ENCODE results near the gene IRF3.
A peak's percentile ranks its signal among the peaks of the same experiment; 100 is the strongest.

The IRF3 gene

DNA sequence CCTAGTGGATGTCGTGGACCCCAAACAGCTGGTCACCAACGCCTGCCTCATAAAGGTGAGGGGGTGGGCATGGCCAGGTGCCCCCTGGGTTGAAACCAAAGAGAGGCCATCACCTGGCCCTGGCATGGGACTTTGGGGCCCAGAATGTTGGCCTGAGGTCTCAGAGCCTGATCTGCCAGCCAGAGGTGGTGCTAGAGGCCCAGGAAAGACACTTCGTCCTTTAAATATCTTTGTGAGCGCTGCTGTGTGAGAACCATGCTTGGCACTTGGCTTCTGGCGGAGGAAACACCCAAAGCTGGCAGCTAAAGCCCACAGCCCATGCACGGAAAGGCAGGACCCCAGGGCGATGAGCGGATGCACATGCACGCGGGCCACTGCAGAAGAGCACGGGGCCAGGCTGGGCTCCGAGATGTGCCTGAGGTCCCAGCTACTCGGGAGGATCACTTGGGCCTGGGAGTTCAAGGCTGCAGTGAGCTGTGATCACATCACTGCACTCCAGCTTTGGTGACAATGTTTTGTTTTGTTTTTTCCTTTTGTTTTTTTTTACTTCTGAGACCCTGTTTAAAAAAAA, 19.4 kb upstream of the IRF3 start:
- Histone ChIP-seq H3K9me2 (replicated peaks; ENCODE audit: control insufficient read depth, low read length) (no peaks in the 10 kb centered on the region), H3K9me3 (ENCODE audit: control insufficient read depth, insufficient read depth, low read length) (no peaks in the 10 kb centered on the region), H3K4me1 (ENCODE audit: control insufficient read depth, low read length) (peaks cover 12% of the 10 kb centered on the region), H3K79me2 (ENCODE audit: control insufficient read depth, low read length) (peaks cover 33% of the 10 kb centered on the region), H3K27ac (ENCODE audit: low read depth, low read length) (no peak overlapping the region), H3K4me3 (ENCODE audit: low read length) (no peak overlapping the region), H3F3A (ENCODE audit: control insufficient read depth, insufficient read depth) (peaks cover 5% of the 10 kb centered on the region; the same call in 1 of the 2 replicates), H4K20me1 (ENCODE audit: control insufficient read depth, insufficient read depth, low read depth, low read length) (peaks cover 15% of the 10 kb centered on the region; the same call in 1 of the 2 replicates), H3K36me3 (ENCODE audit: control insufficient read depth, low read length) (peaks cover 92% of the 10 kb centered on the region), H3K4me2 (ENCODE audit: low read length) (no peak overlapping the region), H3K27me3 (ENCODE audit: control insufficient read depth, low read length) (no peaks in the 10 kb centered on the region)
- TF ChIP-seq, protein P1, sequence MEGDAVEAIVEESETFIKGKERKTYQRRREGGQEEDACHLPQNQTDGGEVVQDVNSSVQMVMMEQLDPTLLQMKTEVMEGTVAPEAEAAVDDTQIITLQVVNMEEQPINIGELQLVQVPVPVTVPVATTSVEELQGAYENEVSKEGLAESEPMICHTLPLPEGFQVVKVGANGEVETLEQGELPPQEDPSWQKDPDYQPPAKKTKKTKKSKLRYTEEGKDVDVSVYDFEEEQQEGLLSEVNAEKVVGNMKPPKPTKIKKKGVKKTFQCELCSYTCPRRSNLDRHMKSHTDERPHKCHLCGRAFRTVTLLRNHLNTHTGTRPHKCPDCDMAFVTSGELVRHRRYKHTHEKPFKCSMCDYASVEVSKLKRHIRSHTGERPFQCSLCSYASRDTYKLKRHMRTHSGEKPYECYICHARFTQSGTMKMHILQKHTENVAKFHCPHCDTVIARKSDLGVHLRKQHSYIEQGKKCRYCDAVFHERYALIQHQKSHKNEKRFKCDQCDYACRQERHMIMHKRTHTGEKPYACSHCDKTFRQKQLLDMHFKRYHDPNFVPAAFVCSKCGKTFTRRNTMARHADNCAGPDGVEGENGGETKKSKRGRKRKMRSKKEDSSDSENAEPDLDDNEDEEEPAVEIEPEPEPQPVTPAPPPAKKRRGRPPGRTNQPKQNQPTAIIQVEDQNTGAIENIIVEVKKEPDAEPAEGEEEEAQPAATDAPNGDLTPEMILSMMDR (IDR thresholded peaks at IDR 0.05; ENCODE audit: low read depth, low read length, poor library complexity, severe bottlenecking) = no peak
- TF ChIP-seq EZH2phosphoT487 (IDR thresholded peaks at IDR 0.05; ENCODE audit: borderline replicate concordance, low read length) = no peak

DNA sequence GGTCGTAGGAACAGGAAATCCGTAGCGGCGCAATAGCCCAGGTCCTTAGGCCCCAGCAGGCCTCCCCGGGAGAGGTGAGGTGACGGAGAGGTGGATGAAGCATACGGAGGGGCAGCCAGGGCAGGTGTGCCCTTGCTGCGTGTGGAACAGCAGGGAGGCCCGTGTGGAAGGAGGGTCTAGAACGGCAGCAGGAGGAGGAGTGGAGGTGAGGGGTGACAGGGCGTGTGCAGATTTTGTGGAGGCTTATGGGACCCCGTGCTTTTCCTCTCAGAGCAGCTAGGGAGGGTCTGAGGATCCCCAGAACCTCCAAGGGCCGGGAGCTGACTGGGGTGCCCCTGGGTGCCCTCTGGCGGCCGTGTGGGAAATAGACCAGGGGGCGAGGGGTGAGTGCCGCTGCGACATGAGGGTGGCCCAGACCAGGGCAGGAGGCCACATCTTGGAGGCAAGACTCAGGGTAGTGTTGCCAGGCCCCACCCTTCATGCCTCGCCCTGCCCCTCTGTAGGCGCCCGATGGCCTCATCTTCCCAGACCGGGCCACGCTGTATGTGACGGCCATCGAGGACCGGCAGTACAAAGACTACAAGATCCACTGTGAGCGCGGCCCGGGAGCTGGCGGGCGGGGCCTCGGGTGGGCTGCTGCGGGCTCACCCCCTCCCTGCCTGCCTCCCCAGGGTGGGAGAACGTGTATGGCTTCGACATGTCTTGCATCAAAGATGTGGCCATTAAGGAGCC, 18.8 kb upstream of the IRF3 start:
- H3K4me3 ChIP-seq (ENCODE audit: low read length) = no peak overlapping the region
- no peaks in the 10 kb centered on the region for H3K9me3 ChIP-seq (ENCODE audit: control insufficient read depth, insufficient read depth, low read length)
- no peaks in the 10 kb centered on the region for H3K27me3 ChIP-seq (ENCODE audit: control insufficient read depth, low read length)
- H3F3A ChIP-seq (ENCODE audit: control insufficient read depth, insufficient read depth) = peaks cover 6% of the 10 kb centered on the region; the same call in 1 of the 2 replicates
- H3K4me1 ChIP-seq (ENCODE audit: control insufficient read depth, low read length) = peaks cover 19% of the 10 kb centered on the region
- H3K4me2 ChIP-seq (ENCODE audit: low read length) = no peak overlapping the region
- peaks cover 40% of the 10 kb centered on the region for H3K79me2 ChIP-seq (ENCODE audit: control insufficient read depth, low read length)
- peaks cover 91% of the 10 kb centered on the region for H3K36me3 ChIP-seq (ENCODE audit: control insufficient read depth, low read length)
- no peak for TF ChIP-seq EZH2phosphoT487 (IDR thresholded peaks at IDR 0.05; ENCODE audit: borderline replicate concordance, low read length)
- TF ChIP-seq, protein P1 (IDR thresholded peaks at IDR 0.05; ENCODE audit: low read depth, low read length, poor library complexity, severe bottlenecking) = peak; percentile 75
- H3K9me2 ChIP-seq (replicated peaks; ENCODE audit: control insufficient read depth, low read length) = no peaks in the 10 kb centered on the region
- peaks cover 18% of the 10 kb centered on the region; the same call in 1 of the 2 replicates for H4K20me1 ChIP-seq (ENCODE audit: control insufficient read depth, insufficient read depth, low read depth, low read length)
- no peak overlapping the region for H3K27ac ChIP-seq (ENCODE audit: low read depth, low read length)

DNA sequence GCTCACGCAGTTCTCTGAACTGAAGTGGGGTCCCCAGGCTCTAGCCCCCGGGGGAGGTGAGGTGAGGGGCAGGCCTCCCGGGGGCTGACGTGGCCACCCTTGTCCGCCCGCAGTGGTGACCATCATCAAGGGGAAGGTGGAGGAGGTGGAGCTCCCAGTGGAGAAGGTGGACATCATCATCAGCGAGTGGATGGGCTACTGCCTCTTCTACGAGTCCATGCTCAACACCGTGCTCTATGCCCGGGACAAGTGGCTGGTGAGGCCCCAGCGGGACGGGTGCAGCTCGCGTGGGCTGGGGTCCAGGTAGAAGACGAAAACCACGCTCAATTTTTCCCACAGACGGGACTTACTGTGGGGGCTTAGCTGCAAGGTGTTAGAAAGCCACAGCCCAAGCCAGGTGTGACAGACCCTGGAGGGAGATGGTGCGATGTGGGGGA, 18.2 kb upstream of the IRF3 start:
- Histone ChIP-seq H3K4me3 (ENCODE audit: low read length) (no peak overlapping the region), H3K9me2 (replicated peaks; ENCODE audit: control insufficient read depth, low read length) (no peaks in the 10 kb centered on the region), H3K9me3 (ENCODE audit: control insufficient read depth, insufficient read depth, low read length) (no peaks in the 10 kb centered on the region), H3K4me2 (ENCODE audit: low read length) (no peak overlapping the region), H3K27me3 (ENCODE audit: control insufficient read depth, low read length) (no peaks in the 10 kb centered on the region), H3K36me3 (ENCODE audit: control insufficient read depth, low read length) (peaks cover 89% of the 10 kb centered on the region), H4K20me1 (ENCODE audit: control insufficient read depth, insufficient read depth, low read depth, low read length) (peaks cover 23% of the 10 kb centered on the region), H3K4me1 (ENCODE audit: control insufficient read depth, low read length) (peaks cover 24% of the 10 kb centered on the region), H3F3A (ENCODE audit: control insufficient read depth, insufficient read depth) (peaks cover 6% of the 10 kb centered on the region; the same call in 1 of the 2 replicates), H3K79me2 (ENCODE audit: control insufficient read depth, low read length) (peaks cover 45% of the 10 kb centered on the region), H3K27ac (ENCODE audit: low read depth, low read length) (no peak overlapping the region)
- TF ChIP-seq, protein P1 (IDR thresholded peaks at IDR 0.05; ENCODE audit: low read depth, low read length, poor library complexity, severe bottlenecking) = no peak
- no peak for TF ChIP-seq EZH2phosphoT487 (IDR thresholded peaks at IDR 0.05; ENCODE audit: borderline replicate concordance, low read length)

All from DOHH2 (cell line).